ENCODE measurements around the gene CCNYL1. TPM values are rescaled to one million over a fixed set of nuclear protein-coding genes. Genes with fewer than 3 reads are reported as not detected.

The CCNYL1 gene
- total RNA-seq, 3 donors from 2014 or later (not counting 1 experiment from before 2014, with no cell fraction given): 7.9 to 11.7 (median 10.2) TPM

- H3K27ac ChIP-seq (ENCODE audit: low read length): no peak overlapping the region
- DNase-seq: no peak
- no peaks in the 10 kb centered on the region for H3K36me3 Mint-ChIP-seq
- H3K4me1 ChIP-seq (ENCODE audit: control insufficient read depth, insufficient read depth, low read length): no peaks in the 10 kb centered on the region
- peaks cover 0 to 7% of the 10 kb centered on the region in 2 donors for H3K27me3 Mint-ChIP-seq (ENCODE audit: low read depth in 2 of 2)
- H3K4me3 ChIP-seq (ENCODE audit: low read length): no peak overlapping the region
- ATAC-seq: no peak
- TF ChIP-seq CTCF (IDR thresholded peaks at IDR 0.05): no peak
- intact Hi-C loops (cut with micrococcal nuclease): no loop called here
- 79% methylated on average over 3 of the region's 3 CpGs for WGBS (ENCODE audit: insufficient coverage)
- H3K4me1 Mint-ChIP-seq: no peaks in the 10 kb centered on the region
- no peaks in the 10 kb centered on the region for H3K27me3 ChIP-seq (ENCODE audit: control insufficient read depth, insufficient read depth, low read length)
- no peaks in the 10 kb centered on the region for H3K36me3 ChIP-seq (ENCODE audit: control insufficient read depth, insufficient read depth, low read length)
- no peaks in the 10 kb centered on the region for H3K9me3 ChIP-seq (ENCODE audit: control insufficient read depth, insufficient read depth, low read length)
- H3K27ac Mint-ChIP-seq: no peak overlapping the region
- H3K4me3 Mint-ChIP-seq: no peak overlapping the region
- H3K9me3 Mint-ChIP-seq: no peaks in the 10 kb centered on the region
Measured at GRCh38 chr2:207704078-207704477, 7.4 kb upstream of the CCNYL1 start.

- Mint-ChIP-seq H3K27me3 (ENCODE audit: low read depth in 2 of 2) (peaks cover 0 to 11% of the 10 kb centered on the region in 2 donors), H3K4me3 (no peak overlapping the region), H3K4me1 (no peaks in the 10 kb centered on the region), H3K9me3 (no peaks in the 10 kb centered on the region), H3K27ac (no peak overlapping the region), H3K36me3 (no peaks in the 10 kb centered on the region)
- Histone ChIP-seq H3K27ac (ENCODE audit: low read length) (no peak overlapping the region), H3K36me3 (ENCODE audit: control insufficient read depth, insufficient read depth, low read length) (no peaks in the 10 kb centered on the region), H3K4me1 (ENCODE audit: control insufficient read depth, insufficient read depth, low read length) (no peaks in the 10 kb centered on the region), H3K27me3 (ENCODE audit: control insufficient read depth, insufficient read depth, low read length) (no peaks in the 10 kb centered on the region), H3K9me3 (ENCODE audit: control insufficient read depth, insufficient read depth, low read length) (no peaks in the 10 kb centered on the region), H3K4me3 (ENCODE audit: low read length) (no peak overlapping the region)
- DNase-seq (no peak), ATAC-seq (no peak)
- intact Hi-C loops (cut with micrococcal nuclease): no loop called here
- TF ChIP-seq CTCF (IDR thresholded peaks at IDR 0.05): no peak
Measured at GRCh38 chr2:207704671-207705070, 6.8 kb upstream of the CCNYL1 start.

GRCh38 chr2:207706936-207707860, 4.2 kb upstream of the CCNYL1 start:
- Histone ChIP-seq H3K36me3 (ENCODE audit: control insufficient read depth, insufficient read depth, low read length) (no peaks in the 10 kb centered on the region), H3K4me1 (ENCODE audit: control insufficient read depth, insufficient read depth, low read length) (peaks cover 7% of the 10 kb centered on the region), H3K9me3 (ENCODE audit: control insufficient read depth, insufficient read depth, low read length) (no peaks in the 10 kb centered on the region), H3K4me3 (ENCODE audit: low read length) (no peak overlapping the region), H3K27me3 (ENCODE audit: control insufficient read depth, insufficient read depth, low read length) (no peaks in the 10 kb centered on the region), H3K27ac (ENCODE audit: low read length) (no peak overlapping the region)
- Mint-ChIP-seq H3K4me1 (peaks cover 10% of the 10 kb centered on the region in 2 donors), H3K9me3 (no peaks in the 10 kb centered on the region), H3K4me3 (no peak overlapping the region), H3K27me3 (ENCODE audit: low read depth in 2 of 2) (peaks cover 0 to 8% of the 10 kb centered on the region in 2 donors), H3K27ac (no peak overlapping the region), H3K36me3 (no peaks in the 10 kb centered on the region)
- no peak for ATAC-seq
- intact Hi-C loops (cut with micrococcal nuclease): no loop called here
- no peak for DNase-seq
- 89% methylated on average over 2 of the region's 4 CpGs for WGBS (ENCODE audit: insufficient coverage)
- no peak for TF ChIP-seq CTCF (IDR thresholded peaks at IDR 0.05)

Data from natural killer cell (primary cell).